ENCODE measurements around the gene C4A.
"Not testable (repeated sequence)": the region's sequence is repeated elsewhere in the genome, so short reads cannot be mapped to it uniquely, and the experiment has no call there.

C4A gene

DNA sequence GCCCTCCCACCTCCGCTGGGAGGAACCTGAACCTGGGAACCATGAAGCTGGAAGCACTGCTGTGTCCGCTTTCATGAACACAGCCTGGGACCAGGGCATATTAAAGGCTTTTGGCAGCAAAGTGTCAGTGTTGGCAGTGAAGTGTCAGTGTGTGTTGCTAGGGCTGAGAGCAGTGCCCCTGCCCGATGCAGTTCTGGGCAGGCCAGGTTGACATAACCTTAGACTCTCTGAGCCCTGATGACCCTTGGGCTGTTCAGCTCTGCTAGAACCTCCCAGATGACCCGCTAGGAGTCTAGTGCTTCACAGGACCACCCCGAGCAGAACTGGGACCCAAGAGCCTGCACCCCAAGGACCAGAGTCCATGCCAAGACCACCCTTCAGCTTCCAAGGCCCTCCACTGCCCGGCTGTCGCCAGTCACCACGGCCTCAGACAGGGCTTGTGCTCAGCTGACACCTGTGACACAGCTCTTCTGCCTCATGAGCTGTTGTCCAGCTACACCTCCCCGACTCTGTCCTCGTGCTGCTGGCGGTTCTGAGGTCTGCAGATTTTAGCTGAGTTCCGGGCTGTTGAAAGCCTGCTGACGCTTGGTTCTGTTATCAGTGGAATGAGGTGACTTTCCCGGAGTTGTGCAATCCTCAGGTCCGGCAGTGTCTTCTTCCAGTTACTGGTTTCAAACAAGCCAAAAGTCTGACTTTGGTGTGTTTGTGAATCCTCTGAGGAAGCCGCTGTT is 53.6 kb downstream of the C4A start:
- DNase-seq (ENCODE audit: low spot score) = not testable (repeated sequence)

DNA sequence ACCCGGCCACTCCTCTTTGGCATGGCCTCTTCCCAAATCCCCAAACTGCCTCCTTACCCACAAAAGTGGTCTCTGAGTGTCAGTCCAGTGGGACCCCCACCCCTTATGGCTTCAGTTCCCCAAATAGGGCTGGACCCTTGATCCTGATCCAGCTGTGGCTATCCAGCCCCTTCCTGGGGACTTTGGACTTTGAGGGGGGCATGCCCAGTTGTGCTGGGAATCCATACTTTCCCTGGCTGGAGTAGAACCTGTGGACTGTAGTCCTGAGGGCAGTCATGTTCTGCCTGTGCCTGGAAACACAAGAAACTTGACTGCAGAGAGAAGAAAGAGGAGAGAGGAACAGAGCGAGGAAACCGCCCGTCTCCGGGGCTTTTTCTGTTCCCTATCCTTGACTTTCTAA is 55.3 kb downstream of the C4A start:
- not testable (repeated sequence) for DNase-seq (ENCODE audit: low spot score)

DNA sequence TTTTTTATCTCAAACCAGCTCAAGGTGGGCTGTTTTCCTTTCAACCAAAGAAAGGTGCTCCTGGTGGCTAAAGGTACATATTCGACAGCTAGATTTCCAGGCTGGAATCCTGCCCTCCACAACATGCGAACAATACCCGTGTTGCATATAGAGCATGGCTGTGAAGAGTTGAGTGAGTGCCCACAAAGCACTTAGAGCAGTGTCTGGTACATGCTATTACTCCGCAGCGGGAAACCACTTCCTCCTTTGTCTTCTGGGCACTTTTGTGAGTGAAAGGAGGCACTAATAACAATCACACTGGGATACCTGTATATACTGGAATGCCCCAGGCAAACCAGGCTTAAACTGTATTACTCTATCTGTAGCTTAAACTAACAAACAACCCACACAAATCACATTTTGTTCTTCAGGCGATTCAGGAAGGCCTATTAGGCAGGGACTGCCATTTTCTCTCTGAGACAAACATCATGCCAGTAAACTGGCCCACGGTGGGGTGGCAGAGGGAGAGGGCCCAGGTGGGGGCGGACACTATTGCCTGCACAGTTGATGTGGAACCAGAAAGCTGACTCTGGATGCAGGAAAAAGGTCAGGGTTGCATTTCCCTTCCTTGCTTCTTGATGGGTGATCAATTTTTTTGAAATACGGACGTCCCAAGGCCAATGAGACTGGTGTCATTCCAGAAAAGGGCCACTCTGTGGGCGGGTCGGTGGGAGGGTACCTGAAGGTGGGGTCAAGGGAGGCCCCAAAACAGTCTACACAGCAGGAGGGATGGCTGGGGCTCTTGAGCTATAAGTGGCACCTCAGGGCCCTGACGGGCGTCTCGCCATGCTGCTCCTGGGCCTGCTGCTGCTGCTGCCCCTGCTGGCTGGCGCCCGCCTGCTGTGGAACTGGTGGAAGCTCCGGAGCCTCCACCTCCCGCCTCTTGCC is 56.0 kb downstream of the C4A start, which contains the start of gene CYP21A2:
CYP21A2 (plus strand) TSS at position 818 of the 927 bp plus-strand sequence; CDS start at position 826, 8 bp downstream.
- DNase-seq (ENCODE audit: low spot score) = not testable (repeated sequence)

DNA sequence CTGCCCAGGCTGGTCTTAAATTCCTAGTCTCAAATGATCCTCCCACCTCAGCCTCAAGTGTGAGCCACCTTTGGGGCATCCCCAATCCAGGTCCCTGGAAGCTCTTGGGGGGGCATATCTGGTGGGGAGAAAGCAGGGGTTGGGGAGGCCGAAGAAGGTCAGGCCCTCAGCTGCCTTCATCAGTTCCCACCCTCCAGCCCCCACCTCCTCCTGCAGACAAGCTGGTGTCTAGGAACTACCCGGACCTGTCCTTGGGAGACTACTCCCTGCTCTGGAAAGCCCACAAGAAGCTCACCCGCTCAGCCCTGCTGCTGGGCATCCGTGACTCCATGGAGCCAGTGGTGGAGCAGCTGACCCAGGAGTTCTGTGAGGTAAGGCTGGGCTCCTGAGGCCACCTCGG is 57.0 kb downstream of the C4A start:
- not testable (repeated sequence) for DNase-seq (ENCODE audit: low spot score)

DNA sequence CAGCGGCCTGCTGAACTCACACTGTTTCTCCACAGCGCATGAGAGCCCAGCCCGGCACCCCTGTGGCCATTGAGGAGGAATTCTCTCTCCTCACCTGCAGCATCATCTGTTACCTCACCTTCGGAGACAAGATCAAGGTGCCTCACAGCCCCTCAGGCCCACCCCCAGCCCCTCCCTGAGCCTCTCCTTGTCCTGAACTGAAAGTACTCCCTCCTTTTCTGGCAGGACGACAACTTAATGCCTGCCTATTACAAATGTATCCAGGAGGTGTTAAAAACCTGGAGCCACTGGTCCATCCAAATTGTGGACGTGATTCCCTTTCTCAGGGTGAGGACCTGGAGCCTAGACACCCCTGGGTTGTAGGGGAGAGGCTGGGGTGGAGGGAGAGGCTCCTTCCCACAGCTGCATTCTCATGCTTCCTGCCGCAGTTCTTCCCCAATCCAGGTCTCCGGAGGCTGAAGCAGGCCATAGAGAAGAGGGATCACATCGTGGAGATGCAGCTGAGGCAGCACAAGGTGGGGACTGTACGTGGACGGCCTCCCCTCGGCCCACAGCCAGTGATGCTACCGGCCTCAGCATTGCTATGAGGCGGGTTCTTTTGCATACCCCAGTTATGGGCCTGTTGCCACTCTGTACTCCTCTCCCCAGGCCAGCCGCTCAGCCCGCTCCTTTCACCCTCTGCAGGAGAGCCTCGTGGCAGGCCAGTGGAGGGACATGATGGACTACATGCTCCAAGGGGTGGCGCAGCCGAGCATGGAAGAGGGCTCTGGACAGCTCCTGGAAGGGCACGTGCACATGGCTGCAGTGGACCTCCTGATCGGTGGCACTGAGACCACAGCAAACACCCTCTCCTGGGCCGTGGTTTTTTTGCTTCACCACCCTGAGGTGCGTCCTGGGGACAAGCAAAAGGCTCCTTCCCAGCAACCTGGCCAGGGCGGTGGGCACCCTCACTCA is 57.7 kb downstream of the C4A start:
- not testable (repeated sequence) for DNase-seq (ENCODE audit: low spot score)

DNA sequence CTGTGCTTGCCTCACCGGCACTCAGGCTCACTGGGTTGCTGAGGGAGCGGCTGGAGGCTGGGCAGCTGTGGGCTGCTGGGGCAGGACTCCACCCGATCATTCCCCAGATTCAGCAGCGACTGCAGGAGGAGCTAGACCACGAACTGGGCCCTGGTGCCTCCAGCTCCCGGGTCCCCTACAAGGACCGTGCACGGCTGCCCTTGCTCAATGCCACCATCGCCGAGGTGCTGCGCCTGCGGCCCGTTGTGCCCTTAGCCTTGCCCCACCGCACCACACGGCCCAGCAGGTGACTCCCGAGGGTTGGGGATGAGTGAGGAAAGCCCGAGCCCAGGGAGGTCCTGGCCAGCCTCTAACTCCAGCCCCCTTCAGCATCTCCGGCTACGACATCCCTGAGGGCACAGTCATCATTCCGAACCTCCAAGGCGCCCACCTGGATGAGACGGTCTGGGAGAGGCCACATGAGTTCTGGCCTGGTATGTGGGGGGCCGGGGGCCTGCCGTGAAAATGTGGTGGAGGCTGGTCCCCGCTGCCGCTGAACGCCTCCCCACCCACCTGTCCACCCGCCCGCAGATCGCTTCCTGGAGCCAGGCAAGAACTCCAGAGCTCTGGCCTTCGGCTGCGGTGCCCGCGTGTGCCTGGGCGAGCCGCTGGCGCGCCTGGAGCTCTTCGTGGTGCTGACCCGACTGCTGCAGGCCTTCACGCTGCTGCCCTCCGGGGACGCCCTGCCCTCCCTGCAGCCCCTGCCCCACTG is 58.6 kb downstream of the C4A start:
- DNase-seq (ENCODE audit: low spot score) = not testable (repeated sequence)

DNA sequence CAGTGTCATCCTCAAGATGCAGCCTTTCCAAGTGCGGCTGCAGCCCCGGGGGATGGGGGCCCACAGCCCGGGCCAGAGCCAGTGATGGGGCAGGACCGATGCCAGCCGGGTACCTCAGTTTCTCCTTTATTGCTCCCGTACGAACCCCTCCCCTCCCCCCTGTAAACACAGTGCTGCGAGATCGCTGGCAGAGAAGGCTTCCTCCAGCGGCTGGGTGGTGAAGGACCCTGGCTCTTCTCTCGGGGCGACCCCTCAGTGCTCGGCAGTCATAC is 59.1 kb downstream of the C4A start:
- not testable (repeated sequence) for DNase-seq (ENCODE audit: low spot score)

DNA sequence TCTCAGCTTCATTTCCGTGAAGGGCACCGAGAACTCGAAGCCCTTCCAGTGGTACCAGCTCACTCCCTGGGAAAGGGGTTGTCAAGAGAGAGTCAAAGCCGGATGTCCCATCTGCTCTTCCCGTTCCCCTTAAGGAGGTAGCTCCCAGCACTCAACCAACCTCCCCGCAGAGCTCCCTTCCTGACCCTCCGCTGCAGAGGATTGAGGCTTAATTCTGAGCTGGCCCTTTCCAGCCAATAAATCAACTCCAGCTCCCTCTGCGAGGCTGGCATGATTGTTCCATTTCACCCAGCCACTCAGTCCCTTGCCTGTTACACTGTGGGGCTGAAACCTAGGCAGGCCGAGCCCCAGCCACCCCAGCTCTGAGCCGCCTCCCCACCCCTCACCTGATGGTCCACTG is 59.5 kb downstream of the C4A start:
- not testable (repeated sequence) for DNase-seq (ENCODE audit: low spot score)

DNA sequence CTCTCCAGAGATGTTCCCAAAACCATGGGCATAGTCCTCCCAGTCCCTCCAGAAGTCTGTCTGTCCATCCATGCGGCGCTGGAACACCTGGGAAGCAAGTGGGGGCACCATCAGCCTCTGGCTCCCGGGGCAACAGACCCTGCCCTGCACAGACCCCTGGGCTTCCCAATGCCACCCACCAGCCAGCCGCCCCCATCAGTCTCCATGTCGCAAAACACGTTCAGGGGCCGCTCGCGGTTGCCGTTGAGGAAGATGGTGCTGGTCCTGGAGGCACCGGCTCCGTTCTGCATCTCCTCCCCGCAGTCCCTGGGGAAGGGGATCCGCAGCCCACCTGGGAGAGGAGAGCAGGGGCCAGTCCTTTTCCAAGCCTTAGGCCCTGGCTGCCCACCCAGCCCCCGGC is 60.4 kb downstream of the C4A start:
- DNase-seq (ENCODE audit: low spot score) = not testable (repeated sequence)

DNA sequence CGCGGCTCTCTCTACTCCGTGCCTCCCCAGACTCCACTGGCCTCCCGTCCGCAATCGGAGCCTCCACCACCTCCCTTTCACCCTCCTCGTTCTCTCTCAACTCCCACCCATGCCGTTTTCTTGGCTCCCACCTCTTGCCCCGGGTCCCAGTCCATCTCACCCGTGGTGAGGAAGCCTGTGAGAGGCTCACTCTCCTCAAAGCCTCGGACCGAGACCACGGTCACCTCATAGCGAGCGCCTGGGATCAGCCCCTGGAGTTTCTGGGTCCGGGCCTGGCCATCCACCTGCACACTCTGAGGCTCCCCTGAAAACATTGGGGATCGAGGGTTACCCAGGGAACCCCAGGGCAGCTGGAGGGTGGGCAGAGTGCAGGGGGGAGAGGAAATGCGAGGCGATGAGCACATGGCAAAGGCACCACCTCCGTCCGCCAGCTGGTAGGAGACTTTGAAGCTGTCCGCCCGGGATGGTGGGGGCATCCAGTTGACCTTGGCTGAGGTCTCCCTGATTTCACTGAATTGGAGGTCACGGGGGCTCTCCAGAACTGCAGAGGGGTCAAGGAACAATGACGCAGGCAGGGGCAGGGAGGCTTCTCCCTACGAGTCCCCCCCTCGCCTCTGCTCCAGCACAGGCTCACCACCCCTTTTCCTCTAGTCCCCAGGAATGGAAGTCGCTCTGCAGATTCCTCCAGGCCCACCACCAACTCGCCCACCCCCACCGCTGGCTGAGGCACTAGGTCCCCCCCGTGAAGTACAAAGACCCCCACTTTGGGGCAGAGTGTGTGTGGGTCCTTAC is 61.9 kb downstream of the C4A start:
- not testable (repeated sequence) for DNase-seq (ENCODE audit: low spot score)

DNA sequence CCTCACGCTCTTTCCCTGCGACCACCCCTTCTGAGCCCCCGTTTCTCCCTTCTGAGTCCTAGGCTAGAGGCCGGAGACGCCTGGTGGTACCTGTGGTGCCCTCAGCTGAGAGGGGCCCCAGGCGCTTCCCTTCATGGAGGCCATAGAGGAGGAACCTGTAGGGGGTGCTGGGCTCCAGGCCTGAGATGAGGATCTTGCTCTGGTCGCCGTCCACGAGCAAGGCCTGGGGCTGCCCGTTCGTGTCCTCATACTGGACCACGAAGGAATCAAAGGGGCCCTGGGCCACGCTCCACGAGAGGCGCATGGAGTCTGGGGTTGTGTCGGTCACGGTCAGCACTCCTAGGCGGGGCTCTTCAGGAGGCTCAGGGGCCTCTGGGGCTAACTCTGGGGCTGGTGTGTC is 63.1 kb downstream of the C4A start:
- not testable (repeated sequence) for DNase-seq (ENCODE audit: low spot score)

DNA sequence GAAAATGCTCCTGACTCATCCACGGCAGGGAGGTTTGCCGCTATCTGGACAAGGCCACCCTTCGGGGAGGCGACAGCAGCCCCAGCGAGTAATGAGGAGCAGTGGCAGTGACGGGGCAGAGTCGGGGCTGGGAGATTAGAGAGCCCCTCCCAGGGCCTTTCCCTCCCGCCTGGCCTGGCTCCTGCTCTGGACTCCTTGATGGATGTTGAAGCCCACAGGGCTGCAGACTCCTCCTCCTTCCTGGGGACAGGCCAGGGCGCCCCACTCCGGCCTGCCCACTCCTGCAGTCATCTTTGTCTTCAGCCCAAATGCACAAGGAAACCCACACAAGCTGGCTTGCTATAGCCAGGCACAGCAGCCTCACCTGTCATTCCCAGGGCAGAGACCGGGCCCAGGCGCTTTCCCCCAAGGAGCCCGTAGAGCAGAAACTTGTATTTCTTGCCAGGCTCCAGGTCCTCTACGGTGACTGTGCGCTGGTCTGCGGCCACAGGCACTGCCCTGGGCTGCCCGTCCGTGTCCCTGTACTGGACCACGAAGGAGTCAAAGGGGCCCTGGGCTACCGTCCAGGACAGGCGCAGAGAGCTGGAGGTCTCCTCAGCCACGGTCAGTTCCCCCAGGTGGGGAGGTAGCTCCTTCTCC is 64.1 kb downstream of the C4A start:
- DNase-seq (ENCODE audit: low spot score) = no peak

DNA sequence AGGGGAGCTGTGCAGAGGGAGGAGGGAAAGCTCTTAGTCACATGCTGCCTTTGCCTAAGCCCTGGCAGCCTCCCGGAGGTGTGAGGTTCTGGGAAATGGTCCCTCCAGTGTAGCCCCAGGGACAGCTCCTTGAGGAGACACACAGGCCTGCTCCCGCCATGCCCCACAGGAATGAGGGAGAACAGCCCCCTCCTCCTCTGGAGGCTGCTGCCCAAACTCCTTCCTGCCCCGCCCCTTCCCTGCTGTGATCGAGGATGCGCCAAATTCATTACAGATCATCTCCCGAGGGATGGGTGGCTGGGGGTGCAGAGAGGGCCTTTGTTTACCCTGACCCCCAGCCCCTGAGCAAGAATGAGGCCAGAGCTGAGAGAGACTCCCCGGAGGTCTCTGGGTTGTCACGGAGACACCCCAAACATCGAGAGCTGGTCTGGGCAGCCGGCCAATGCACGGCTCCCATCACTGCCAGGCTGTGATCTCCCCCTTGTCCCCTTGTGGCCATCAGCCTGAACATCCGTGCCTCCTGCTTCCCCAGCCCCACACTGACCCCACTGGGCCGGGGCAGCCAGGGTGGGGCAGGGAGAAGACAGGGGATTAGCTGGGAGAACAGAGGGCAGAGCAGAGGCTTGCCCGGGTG is 64.7 kb downstream of the C4A start:
- peak; percentile 30 for DNase-seq (ENCODE audit: low spot score)

DNA sequence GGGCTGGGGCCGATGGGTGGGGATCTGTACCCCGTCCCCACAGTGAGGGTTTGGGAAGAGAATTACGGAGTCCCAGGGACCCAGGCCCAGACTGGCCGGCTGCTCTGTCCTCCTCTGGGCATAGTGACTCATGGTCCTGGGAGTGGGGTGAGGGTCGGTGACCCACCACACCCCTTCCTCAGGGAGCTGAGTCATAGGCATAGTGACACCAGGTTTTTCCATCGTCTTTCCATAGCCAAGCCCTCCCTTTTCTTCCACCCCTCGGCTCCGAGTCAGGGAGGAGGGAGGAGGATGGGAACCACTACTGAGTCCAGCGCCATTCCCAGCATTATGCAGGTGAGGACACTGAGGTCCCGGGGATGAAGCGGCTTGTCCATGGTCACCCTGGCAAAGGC is 65.2 kb downstream of the C4A start:
- DNase-seq (ENCODE audit: low spot score) = no peak

DNA sequence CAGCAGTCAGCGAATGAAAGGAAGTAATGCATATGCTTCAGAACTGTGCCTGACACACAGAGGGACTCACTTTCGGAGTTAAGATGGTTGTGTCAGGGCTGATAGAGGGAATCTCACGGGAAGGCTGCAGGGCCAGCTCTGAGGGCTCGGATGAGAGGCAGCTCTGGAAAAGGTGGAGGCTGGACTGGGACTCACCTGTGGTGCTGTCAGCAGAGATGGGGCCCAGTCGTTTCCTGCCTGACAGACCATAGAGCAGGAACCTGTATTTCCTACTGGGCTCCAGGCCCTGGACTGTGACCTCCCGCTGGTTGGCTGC is 65.6 kb downstream of the C4A start:
- DNase-seq (ENCODE audit: low spot score) = no peak

DNA sequence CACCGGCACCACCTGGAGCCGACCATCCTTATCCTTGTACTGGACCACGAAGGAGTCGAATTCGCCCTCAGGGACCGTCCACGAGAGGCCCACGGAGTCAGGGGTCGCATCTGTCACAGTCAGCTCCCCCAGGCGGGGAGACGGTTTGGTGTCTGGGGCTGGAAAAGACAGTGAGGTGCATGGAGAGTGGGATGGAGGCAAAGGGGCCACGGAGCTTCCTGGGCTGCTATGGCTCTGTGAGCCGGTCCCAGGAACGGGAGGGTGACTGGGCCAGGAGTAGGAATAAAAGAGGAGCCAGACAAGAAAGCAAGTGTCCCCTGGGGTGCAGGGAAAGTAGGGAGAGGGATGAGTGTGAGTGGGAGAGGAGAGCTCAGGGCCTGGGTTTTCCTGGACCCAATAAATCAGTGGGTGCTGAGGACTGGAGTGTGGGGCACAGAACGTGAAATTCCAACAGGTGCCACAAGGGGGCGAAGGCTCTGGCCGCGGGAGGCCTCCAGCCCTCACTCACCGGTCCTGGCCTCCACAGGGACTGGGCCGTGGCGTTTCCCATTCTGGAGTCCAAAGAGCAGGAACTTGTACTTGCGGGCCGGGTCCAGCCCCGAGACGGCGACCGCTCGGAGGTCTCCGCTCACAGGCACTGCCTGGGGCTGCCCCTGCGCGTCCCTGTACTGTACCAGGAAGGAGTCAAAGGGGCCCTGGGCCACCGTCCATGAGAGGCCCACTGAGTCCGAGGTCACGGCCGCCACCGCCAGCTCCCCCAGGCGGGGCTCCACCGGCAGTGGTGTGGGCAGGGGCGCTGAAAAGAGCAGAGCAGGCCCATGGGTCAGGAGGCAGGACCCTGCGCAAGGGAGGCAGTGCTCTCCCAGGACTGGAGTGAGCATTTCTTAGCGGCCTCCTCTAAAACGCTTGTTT is 66.3 kb downstream of the C4A start:
- peak; percentile 69 for DNase-seq (ENCODE audit: low spot score)

DNA sequence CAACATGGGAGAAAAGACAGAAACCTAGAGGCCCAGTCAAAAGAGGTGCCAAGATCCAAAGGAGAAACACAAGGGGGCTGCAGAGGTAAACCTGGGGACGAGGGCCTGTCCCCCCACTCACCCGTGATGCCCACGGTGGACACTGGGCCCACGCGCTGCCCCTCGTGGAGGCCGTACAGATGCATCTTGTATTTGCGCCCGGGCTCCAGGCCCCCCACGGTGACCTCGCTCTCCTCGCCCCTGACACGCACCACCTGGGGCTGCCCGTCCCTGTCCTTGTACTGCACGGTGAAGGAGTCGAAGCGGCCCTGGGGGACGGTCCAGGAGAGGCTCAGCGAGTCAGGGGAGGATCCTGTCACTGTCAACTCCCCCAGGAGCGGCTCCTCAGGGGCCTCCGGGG is 67.3 kb downstream of the C4A start:
- DNase-seq (ENCODE audit: low spot score) = not testable (repeated sequence)

DNA sequence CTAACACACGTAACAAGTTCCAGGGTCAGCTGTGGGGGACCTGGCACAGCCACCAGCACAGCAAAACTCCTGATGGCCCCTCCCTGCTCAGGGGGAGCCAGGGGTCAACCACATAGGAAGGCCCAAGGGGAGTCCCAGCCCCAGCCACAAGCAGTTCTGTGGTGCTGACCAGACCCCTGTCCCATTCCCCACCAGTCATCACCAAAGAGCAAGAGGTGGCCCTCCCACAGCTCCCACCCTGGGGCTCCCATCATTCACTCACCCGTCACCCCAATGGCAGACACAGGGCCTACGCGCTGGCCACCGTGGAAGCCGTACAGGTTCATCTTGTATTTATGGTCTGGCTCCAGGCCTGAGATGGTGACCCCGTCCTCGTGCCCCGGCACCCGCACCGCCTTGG is 67.9 kb downstream of the C4A start:
- not testable (repeated sequence) for DNase-seq (ENCODE audit: low spot score)

DNA sequence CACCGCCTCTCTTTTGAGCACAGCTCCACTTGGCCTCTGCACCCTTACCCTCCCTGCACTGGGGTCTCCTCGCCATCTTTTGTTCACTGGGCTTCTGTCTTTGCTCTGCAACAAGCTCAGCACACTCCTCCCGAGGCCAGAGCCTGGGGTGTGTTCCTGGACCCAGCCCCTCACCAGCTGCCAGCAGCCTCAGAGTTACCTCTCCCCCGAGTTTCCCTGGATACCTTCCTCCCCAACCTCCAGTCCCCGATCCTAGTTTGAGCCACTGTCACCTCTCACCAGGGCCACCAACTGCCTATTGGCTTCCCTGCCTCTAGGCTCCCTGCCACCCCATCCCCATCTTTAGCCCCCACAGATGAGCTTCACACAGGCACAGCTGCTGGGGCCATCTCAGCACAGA is 68.7 kb downstream of the C4A start:
- DNase-seq (ENCODE audit: low spot score) = no peak

Measured in Ammon's horn (tissue), 1 donor.